Left ventricle myocardium inferior (tissue), 1 donor: ENCODE measurements around the gene FLYWCH1. TPM values are rescaled to one million over a fixed set of nuclear protein-coding genes. Genes with fewer than 3 reads are reported as not detected.

Experiments
- DNase-seq: peaks from one replicate; pipeline ENCODE4 v3.0.0-alpha.2; 2020
- H3K27ac ChIP-seq: fragments of 200-600 bp; replicated peaks from 2 replicates; pipeline ENCODE4 v1.8.0; 2021
- H3K27me3 ChIP-seq: fragments of 200-600 bp; 2 replicates; pipeline ENCODE4 v1.8.0; 2021; ENCODE audit warnings: low read depth
- H3K36me3 ChIP-seq: fragments of 200-600 bp; 2 replicates; pipeline ENCODE4 v1.8.0; 2021
- H3K4me1 ChIP-seq: fragments of 200-600 bp; 2 replicates; pipeline ENCODE4 v1.8.0; 2021
- H3K4me3 ChIP-seq: fragments of 200-600 bp; 2 replicates; pipeline ENCODE4 v1.8.0; 2021; ENCODE audit warnings: mild to moderate bottlenecking, moderate library complexity
- H3K9me3 ChIP-seq: fragments of 200-600 bp; replicated peaks from 2 replicates; pipeline ENCODE4 v1.8.0; 2021
- intact Hi-C: fragments of 100-400 bp; cut with micrococcal nuclease; formaldehyde crosslinking; loops from one replicate; pipeline ENCODE4 v1.11.0; 2022
- total RNA-seq: library from RNA; stranded (reverse); fragmentation: NEBNext Ultra II Directional; extraction: Animal tissue kit (Norgen Biotek cat#: 25700); gene quantifications from one replicate; pipeline ENCODE4 v1.2.1, GENCODE V29; 2021
- TF ChIP-seq, protein P1 (sequence below): fragments of 200-600 bp; IDR thresholded peaks from 2 replicates; pipeline ENCODE4 v1.8.0; 2021; ENCODE audit warnings: antibody characterized with exemption, mild to moderate bottlenecking, borderline replicate concordance
- donor health status: DM: no; HTN: yes; CAD: no; lungs with severe emphysema.

FLYWCH1 gene
- total RNA-seq, 1 donor from 2014 or later, result 35.7 TPM

DNA sequence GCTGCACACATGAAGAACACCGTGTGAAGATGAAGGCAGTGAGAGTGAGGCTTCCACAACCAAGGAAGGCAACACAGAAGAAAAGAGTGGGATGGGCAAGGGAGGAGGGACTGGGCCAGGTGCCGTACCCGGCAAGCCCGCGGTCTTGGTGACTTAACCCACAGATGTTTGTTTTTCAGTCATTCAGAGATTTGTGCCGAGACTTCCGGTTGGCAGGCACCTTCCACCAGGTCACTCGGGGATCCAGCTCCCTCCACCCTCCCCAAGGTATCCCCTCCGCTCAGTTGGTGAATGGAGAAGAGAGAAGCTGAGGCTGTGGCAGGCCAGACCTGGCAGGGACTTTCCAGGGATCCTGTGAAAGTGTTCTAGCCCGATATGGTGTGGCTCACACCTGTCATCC, 47.5 kb downstream of the FLYWCH1 start:
- Histone ChIP-seq H3K4me3 (no peak overlapping the region), H3K27me3 (peaks cover 100% of the 10 kb centered on the region), H3K9me3 (no peaks in the 10 kb centered on the region), H3K27ac (no peak overlapping the region), H3K4me1 (peaks cover 16% of the 10 kb centered on the region), H3K36me3 (no peaks in the 10 kb centered on the region)
- TF ChIP-seq, protein P1, sequence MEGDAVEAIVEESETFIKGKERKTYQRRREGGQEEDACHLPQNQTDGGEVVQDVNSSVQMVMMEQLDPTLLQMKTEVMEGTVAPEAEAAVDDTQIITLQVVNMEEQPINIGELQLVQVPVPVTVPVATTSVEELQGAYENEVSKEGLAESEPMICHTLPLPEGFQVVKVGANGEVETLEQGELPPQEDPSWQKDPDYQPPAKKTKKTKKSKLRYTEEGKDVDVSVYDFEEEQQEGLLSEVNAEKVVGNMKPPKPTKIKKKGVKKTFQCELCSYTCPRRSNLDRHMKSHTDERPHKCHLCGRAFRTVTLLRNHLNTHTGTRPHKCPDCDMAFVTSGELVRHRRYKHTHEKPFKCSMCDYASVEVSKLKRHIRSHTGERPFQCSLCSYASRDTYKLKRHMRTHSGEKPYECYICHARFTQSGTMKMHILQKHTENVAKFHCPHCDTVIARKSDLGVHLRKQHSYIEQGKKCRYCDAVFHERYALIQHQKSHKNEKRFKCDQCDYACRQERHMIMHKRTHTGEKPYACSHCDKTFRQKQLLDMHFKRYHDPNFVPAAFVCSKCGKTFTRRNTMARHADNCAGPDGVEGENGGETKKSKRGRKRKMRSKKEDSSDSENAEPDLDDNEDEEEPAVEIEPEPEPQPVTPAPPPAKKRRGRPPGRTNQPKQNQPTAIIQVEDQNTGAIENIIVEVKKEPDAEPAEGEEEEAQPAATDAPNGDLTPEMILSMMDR, result no peak
- intact Hi-C loops, result no loop called here
- DNase-seq, result no peak

DNA sequence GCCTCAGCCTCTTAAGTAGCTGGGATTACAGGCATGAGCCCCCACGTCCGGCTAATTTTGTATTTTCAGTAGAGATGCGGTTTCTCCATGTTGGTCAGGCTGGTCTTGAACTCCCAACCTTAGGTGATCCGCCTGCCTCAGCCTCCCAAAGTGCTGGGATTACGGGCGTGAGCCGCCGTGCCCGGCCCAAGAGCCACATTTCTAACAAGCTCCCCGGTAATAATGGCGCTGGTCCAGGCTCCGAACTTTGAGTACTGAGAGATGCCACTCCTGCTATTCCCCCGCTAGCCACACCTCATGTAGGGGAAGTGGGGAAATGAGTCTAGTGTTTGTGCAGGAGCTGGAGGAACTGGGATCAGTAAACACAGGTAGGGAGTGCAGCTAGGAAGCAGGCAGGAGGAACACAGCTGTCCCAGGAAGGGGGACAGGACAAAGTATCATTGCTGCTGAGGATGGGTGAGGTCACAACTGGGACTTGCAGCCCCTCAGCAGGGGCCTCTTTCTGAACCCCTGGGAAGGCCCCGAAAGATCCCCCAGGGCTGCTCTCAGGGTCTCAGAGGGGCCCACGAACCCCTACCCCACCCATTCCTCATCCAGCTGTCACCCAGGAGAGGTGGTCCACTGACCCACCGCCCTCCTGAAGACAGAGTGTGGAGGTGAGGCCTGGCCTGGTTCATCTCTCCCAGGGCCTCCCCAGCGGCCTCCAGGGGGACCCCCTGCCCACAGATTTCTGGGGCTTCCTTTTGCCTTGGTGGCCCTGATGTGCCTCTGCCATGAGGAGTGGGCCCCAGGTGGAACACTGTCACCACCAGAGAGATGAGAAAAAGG, 48.7 kb downstream of the FLYWCH1 start:
- H3K27me3 ChIP-seq, result peaks cover 100% of the 10 kb centered on the region
- TF ChIP-seq, protein P1, result no peak
- H3K4me3 ChIP-seq, result no peak overlapping the region
- no peak overlapping the region for H3K27ac ChIP-seq
- intact Hi-C loops, result no loop called here
- no peaks in the 10 kb centered on the region for H3K36me3 ChIP-seq
- H3K4me1 ChIP-seq, result peaks cover 28% of the 10 kb centered on the region
- DNase-seq, result no peak
- no peaks in the 10 kb centered on the region for H3K9me3 ChIP-seq

DNA sequence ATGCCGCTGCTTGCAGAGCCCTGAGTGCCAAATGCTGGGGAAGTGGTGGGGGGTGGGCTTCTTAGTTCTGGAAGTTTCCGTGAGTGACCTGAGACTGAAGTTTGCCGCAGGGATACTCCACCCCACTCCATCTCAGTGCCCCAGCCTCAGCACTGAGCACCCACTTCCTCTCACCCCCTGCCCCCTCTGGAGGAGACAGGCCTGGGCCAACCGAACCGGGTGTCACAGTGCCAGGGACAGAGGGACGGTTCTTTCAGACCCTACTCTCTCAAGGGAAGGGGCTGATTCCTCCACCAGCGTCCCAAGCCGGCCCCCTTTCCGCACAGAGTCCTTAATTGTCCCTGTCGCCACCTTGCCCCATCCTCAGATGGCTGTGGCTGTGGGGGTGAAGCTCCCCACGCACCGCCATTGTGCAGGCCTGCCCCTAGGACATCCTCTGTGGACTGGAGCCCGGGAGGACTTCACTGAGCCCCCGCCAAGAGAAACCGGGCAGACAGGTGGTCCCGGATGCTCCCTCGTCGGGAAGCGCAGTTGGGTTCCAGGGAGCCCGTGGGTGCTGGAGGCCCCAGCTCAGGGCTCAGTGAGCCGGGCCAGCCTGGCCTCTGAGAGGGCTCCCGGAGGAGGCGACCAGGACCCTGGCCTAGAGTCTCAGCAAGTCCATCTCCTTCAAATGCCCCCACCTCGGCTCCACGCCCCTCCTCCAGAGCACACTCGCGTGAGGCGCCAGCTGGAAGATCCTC, 50.8 kb downstream of the FLYWCH1 start:
- intact Hi-C loops, result no loop called here
- Histone ChIP-seq H3K4me3 (no peak overlapping the region), H3K27me3 (peaks cover 100% of the 10 kb centered on the region), H3K36me3 (no peaks in the 10 kb centered on the region), H3K9me3 (no peaks in the 10 kb centered on the region), H3K4me1 (peaks cover 43% of the 10 kb centered on the region), H3K27ac (no peak overlapping the region)
- TF ChIP-seq, protein P1, result no peak
- no peak for DNase-seq

DNA sequence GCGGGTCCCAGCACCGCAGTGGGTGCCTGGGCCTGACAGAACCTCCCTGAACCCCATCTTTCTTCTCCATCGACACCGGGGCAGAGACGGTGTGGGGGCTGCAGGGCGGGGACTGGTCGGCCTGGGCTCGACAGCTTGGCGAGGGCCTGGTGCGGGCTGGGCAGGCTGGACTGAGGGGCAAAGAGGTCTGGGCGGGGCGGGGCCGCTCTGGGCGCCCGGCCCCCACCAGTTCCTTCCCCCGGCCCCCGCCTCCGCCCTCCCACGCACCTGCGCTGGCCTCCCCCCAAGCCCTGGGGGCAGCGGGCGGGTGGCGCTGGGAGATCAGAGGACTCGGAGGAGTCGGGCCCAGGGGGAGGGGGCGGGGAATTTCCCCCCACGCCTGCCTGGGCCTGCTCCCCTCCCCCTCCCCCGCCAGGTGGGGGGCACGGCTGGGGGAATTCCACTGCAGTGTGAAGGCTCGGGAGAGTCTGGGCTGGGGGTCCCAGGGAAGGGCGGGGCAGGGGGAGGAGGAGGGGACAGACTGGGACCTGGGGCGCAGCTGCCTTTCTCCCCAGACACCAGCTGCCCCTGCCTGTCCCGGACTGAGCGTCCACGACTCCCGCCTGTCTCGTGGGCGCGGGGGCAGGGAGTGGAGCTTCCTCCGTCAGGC, 51.5 kb downstream of the FLYWCH1 start:
- TF ChIP-seq, protein P1, result no peak
- DNase-seq, result no peak
- Histone ChIP-seq H3K9me3 (no peaks in the 10 kb centered on the region), H3K4me3 (peak overlapping the region; percentile 56), H3K4me1 (peaks cover 50% of the 10 kb centered on the region), H3K27ac (no peak overlapping the region), H3K27me3 (peaks cover 100% of the 10 kb centered on the region), H3K36me3 (no peaks in the 10 kb centered on the region)
- intact Hi-C loops, result no loop called here

DNA sequence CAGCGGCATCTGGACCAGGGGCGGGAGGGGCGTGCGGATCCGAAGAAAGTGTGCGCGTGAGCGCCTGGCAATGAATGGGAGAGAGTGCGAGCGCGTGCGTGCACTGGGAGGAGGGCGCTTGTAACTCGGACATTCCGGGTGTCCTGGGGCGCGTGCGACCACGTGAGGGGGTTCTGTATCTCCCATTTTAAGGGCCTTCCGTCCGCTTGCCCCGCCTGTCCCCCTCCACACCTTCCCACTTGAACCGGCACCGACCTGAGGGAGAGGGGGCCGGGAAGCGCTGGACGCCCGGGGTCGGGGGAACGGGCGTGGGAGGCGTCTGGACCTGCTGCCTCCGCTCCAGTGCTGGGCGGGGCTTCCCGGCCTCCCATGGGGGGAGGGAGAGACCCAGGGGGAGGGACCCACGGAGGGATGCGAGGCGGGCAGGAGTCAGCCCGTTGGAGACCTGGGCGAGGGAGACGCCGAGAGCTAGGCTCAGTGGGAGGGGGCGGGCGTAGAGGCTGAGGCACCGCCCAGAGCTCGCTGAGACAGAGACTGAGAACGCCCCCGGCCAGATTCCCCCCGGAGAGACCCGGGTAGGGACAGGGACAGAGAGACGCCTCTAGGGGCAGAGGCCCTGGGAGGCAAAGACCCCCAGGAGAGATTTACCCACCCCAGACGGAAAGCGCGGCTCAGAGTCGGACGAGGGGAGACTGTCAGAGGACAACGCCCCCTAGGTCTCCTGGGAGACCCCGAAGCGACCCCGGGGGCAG, 52.2 kb downstream of the FLYWCH1 start, which contains the start of gene KREMEN2:
Gene KREMEN2 (plus strand): TSS at position 553 of the 752 bp plus-strand sequence. CDS start 246 bp downstream, outside the sequence.
- Histone ChIP-seq H3K9me3 (no peaks in the 10 kb centered on the region), H3K27me3 (peaks cover 98% of the 10 kb centered on the region), H3K4me3 (peak within 1 kb of the TSS; percentile 56), H3K36me3 (no peaks in the 10 kb centered on the region), H3K27ac (no peak within 1 kb of the TSS), H3K4me1 (peaks cover 57% of the 10 kb centered on the region)
- no peak for DNase-seq
- TF ChIP-seq, protein P1, result no peak
- intact Hi-C loops, result no loop called here
